H1 (cell line): ENCODE data around the gene PPP2R2B. TPM values are rescaled to one million over a fixed set of nuclear protein-coding genes. Genes with fewer than 3 reads are reported as not detected.

Source experiments
- ASH2L ChIP-seq: fragments of 200-600, 300-600 bp; sonication (generic); IDR thresholded peaks from one replicate; pipeline ENCODE4 v1.7.1; 2017; ENCODE audit warnings: low read length
- HDAC6 ChIP-seq: IDR thresholded peaks from one replicate; pipeline ENCODE4 v1.7.1; 2012; ENCODE audit warnings: low read depth, mild to moderate bottlenecking, inconsistent platforms, low read length, moderate library complexity
- JUND ChIP-seq: IDR thresholded peaks from 2 replicates; pipeline ENCODE4 v1.6.1; 2011; ENCODE audit warnings: mild to moderate bottlenecking, improper control_type of control experiment, low read length
- KDM5A ChIP-seq: fragments of 200-600 bp; IDR thresholded peaks from 2 replicates; pipeline ENCODE4 v1.7.1; 2012; ENCODE audit warnings: mild to moderate bottlenecking, low read length, inconsistent platforms, mixed read lengths
- NRF1 ChIP-seq: IDR thresholded peaks from 2 replicates; pipeline ENCODE4 v1.6.1; 2011; ENCODE audit warnings: mild to moderate bottlenecking, low read depth, low read length, improper control_type of control experiment
- PHF8 ChIP-seq: fragments of 200-600 bp; sonication (generic); conservative IDR thresholded peaks from 2 replicates; pipeline ENCODE4 v1.7.1; 2012; ENCODE audit warnings: low read depth, mild to moderate bottlenecking, inconsistent platforms, low read length, moderate library complexity
- RXRA ChIP-seq: IDR thresholded peaks from 2 replicates; pipeline ENCODE4 v1.6.1; 2011; ENCODE audit warnings: low read depth, mild to moderate bottlenecking, low read length, moderate library complexity; ENCODE audit not compliant: insufficient read depth
- TEAD4 ChIP-seq: IDR thresholded peaks from 2 replicates; pipeline ENCODE4 v1.6.1; 2012; ENCODE audit warnings: low read depth, low read length, inconsistent platforms, mixed read lengths
- USF2 ChIP-seq: IDR thresholded peaks from 2 replicates; pipeline ENCODE4 v1.6.1; 2011; ENCODE audit warnings: low read length, improper control_type of control experiment
- polyA plus RNA-seq, 7 experiments: library from polyadenylated mRNA; depleted of rRNA in 3 of 7; stranded (reverse) in 5 of 7; unstranded in 2 of 7; fragments of >200 nt in 5 of 7; fragments of 200-250 nt in 2 of 7; gene quantifications; 1 replicate in 5 of 7; 2 replicates in 1 of 7; 4 replicates in 1 of 7; pipeline versions ENCODE4 v1.2.1 to v1.2.3, GENCODE V29; 2011 to 2013; ENCODE audit warnings: missing spikeins in 2 of 7, mixed read lengths in 2 of 7
- total RNA-seq: library from RNA; stranded (reverse); fragmentation: NEBNext Ultra II Directional; extraction: Animal tissue kit (Norgen Biotek cat#: 25700); gene quantifications from 2 replicates; pipeline ENCODE4 v1.2.1, GENCODE V29; 2021
- TF ChIP-seq, protein P1 (sequence below): fragments of 300-600 bp; sonication (generic); IDR thresholded peaks from 2 replicates; pipeline ENCODE4 v1.7.1; 2012; ENCODE audit warnings: low read length, moderate library complexity, mild to moderate bottlenecking, inconsistent platforms; ENCODE audit not compliant: insufficient replicate concordance
- TF ChIP-seq, protein P2 (sequence below): IDR thresholded peaks from 2 replicates; pipeline ENCODE4 v1.6.1; 2012; ENCODE audit warnings: inconsistent platforms

Gene PPP2R2B
- total and polyA plus RNA-seq, 2 of the 8 experiments (the other 6 are each of a cell fraction or from before 2014, with no cell fraction given): 21.1 to 37.1 TPM

DNA sequence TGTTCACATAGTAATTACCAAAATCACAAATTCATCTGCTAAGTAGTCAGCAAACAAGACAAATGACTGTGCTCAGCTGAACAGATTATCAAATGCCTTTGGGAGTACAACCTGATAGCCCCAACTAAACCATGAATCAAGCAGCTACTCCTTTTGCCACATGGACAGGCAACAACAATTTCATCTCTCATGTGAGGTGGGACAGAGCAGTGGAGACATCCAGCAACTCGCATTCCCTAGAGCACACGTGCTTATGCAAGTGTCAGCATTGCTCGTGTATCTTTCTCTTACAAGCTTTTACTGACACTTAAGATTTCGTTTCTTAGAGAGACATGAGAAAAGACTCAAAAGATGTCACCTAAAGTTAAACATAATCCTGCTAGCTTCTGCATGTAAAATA is 42.7 kb upstream of the PPP2R2B start (continued):
- TF ChIP-seq, protein P1, sequence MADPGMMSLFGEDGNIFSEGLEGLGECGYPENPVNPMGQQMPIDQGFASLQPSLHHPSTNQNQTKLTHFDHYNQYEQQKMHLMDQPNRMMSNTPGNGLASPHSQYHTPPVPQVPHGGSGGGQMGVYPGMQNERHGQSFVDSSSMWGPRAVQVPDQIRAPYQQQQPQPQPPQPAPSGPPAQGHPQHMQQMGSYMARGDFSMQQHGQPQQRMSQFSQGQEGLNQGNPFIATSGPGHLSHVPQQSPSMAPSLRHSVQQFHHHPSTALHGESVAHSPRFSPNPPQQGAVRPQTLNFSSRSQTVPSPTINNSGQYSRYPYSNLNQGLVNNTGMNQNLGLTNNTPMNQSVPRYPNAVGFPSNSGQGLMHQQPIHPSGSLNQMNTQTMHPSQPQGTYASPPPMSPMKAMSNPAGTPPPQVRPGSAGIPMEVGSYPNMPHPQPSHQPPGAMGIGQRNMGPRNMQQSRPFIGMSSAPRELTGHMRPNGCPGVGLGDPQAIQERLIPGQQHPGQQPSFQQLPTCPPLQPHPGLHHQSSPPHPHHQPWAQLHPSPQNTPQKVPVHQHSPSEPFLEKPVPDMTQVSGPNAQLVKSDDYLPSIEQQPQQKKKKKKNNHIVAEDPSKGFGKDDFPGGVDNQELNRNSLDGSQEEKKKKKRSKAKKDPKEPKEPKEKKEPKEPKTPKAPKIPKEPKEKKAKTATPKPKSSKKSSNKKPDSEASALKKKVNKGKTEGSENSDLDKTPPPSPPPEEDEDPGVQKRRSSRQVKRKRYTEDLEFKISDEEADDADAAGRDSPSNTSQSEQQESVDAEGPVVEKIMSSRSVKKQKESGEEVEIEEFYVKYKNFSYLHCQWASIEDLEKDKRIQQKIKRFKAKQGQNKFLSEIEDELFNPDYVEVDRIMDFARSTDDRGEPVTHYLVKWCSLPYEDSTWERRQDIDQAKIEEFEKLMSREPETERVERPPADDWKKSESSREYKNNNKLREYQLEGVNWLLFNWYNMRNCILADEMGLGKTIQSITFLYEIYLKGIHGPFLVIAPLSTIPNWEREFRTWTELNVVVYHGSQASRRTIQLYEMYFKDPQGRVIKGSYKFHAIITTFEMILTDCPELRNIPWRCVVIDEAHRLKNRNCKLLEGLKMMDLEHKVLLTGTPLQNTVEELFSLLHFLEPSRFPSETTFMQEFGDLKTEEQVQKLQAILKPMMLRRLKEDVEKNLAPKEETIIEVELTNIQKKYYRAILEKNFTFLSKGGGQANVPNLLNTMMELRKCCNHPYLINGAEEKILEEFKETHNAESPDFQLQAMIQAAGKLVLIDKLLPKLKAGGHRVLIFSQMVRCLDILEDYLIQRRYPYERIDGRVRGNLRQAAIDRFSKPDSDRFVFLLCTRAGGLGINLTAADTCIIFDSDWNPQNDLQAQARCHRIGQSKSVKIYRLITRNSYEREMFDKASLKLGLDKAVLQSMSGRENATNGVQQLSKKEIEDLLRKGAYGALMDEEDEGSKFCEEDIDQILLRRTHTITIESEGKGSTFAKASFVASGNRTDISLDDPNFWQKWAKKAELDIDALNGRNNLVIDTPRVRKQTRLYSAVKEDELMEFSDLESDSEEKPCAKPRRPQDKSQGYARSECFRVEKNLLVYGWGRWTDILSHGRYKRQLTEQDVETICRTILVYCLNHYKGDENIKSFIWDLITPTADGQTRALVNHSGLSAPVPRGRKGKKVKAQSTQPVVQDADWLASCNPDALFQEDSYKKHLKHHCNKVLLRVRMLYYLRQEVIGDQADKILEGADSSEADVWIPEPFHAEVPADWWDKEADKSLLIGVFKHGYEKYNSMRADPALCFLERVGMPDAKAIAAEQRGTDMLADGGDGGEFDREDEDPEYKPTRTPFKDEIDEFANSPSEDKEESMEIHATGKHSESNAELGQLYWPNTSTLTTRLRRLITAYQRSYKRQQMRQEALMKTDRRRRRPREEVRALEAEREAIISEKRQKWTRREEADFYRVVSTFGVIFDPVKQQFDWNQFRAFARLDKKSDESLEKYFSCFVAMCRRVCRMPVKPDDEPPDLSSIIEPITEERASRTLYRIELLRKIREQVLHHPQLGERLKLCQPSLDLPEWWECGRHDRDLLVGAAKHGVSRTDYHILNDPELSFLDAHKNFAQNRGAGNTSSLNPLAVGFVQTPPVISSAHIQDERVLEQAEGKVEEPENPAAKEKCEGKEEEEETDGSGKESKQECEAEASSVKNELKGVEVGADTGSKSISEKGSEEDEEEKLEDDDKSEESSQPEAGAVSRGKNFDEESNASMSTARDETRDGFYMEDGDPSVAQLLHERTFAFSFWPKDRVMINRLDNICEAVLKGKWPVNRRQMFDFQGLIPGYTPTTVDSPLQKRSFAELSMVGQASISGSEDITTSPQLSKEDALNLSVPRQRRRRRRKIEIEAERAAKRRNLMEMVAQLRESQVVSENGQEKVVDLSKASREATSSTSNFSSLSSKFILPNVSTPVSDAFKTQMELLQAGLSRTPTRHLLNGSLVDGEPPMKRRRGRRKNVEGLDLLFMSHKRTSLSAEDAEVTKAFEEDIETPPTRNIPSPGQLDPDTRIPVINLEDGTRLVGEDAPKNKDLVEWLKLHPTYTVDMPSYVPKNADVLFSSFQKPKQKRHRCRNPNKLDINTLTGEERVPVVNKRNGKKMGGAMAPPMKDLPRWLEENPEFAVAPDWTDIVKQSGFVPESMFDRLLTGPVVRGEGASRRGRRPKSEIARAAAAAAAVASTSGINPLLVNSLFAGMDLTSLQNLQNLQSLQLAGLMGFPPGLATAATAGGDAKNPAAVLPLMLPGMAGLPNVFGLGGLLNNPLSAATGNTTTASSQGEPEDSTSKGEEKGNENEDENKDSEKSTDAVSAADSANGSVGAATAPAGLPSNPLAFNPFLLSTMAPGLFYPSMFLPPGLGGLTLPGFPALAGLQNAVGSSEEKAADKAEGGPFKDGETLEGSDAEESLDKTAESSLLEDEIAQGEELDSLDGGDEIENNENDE: no peak
- no peak for TF ChIP-seq JUND
- TF ChIP-seq, protein P2, sequence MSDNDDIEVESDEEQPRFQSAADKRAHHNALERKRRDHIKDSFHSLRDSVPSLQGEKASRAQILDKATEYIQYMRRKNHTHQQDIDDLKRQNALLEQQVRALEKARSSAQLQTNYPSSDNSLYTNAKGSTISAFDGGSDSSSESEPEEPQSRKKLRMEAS: no peak
- TF ChIP-seq HDAC6: no peak
- TF ChIP-seq PHF8: no peak
- TF ChIP-seq ASH2L: no peak
- no peak for TF ChIP-seq USF2
- no peak for TF ChIP-seq RXRA
- no peak for TF ChIP-seq KDM5A
- no peak for TF ChIP-seq TEAD4
- no peak for TF ChIP-seq NRF1
